ENCODE data around the gene OR6B3. TPM values are rescaled to one million over a fixed set of nuclear protein-coding genes. Genes with fewer than 3 reads are reported as not detected.

The OR6B3 gene
- total RNA-seq, 1 experiment from 2014 or later: not detected

GRCh38 chr2:240055177-240055917 lies 2.0 kb upstream of the OR6B3 start:
- DNase-seq: no peak
- TF ChIP-seq, protein P1, sequence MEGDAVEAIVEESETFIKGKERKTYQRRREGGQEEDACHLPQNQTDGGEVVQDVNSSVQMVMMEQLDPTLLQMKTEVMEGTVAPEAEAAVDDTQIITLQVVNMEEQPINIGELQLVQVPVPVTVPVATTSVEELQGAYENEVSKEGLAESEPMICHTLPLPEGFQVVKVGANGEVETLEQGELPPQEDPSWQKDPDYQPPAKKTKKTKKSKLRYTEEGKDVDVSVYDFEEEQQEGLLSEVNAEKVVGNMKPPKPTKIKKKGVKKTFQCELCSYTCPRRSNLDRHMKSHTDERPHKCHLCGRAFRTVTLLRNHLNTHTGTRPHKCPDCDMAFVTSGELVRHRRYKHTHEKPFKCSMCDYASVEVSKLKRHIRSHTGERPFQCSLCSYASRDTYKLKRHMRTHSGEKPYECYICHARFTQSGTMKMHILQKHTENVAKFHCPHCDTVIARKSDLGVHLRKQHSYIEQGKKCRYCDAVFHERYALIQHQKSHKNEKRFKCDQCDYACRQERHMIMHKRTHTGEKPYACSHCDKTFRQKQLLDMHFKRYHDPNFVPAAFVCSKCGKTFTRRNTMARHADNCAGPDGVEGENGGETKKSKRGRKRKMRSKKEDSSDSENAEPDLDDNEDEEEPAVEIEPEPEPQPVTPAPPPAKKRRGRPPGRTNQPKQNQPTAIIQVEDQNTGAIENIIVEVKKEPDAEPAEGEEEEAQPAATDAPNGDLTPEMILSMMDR (IDR thresholded peaks at IDR 0.05; ENCODE audit: insufficient read depth in 1 of 2, low read depth in 1 of 2, low read length in 1 of 2, severe bottlenecking in 1 of 2, unreplicated experiment in 1 of 2): no peak
- H3K27ac Mint-ChIP-seq (ENCODE audit: unreplicated experiment): no peak overlapping the region
- no peaks in the 10 kb centered on the region for H3K36me3 Mint-ChIP-seq (ENCODE audit: insufficient read depth, unreplicated experiment)
- POLR2A ChIA-PET: interaction anchor here (0.5 kb wide), 1 partner anchor 12 kb away, joined by 16 read pairs; no protein-coding TSS in a partner anchor
- H3K4me1 Mint-ChIP-seq (ENCODE audit: low read depth, unreplicated experiment): no peaks in the 10 kb centered on the region
- no TSS peak for BruUV-seq (replicated peaks)
- H3K36me3 ChIP-seq (ENCODE audit: control insufficient read depth, insufficient read depth, low read length): no peaks in the 10 kb centered on the region
- H3K27me3 Mint-ChIP-seq (ENCODE audit: insufficient read depth, unreplicated experiment): peaks cover 27% of the 10 kb centered on the region
- intact Hi-C loops (cut with micrococcal nuclease; ENCODE audit: unreplicated experiment): no loop called here
- H3K9me3 Mint-ChIP-seq (ENCODE audit: unreplicated experiment): no peaks in the 10 kb centered on the region
- no peaks in the 10 kb centered on the region for H3K9me3 ChIP-seq
- H3K27me3 ChIP-seq (replicated peaks; ENCODE audit: control insufficient read depth, insufficient read depth, low read length): no peaks in the 10 kb centered on the region
- no peak overlapping the region for H3K4me3 Mint-ChIP-seq (ENCODE audit: unreplicated experiment)
- CTCF ChIA-PET: no interaction called here
- H3K4me1 ChIP-seq: no peaks in the 10 kb centered on the region
- no peak overlapping the region for H3K4me3 ChIP-seq (ENCODE audit: low read depth, low read length)

GRCh38 chr2:240052524-240052923 lies 797 bp downstream of the OR6B3 start:
- Mint-ChIP-seq H3K4me1 (ENCODE audit: low read depth, unreplicated experiment) (no peaks in the 10 kb centered on the region), H3K27ac (ENCODE audit: unreplicated experiment) (no peak overlapping the region), H3K27me3 (ENCODE audit: insufficient read depth, unreplicated experiment) (peaks cover 30% of the 10 kb centered on the region), H3K9me3 (ENCODE audit: unreplicated experiment) (no peaks in the 10 kb centered on the region), H3K36me3 (ENCODE audit: insufficient read depth, unreplicated experiment) (no peaks in the 10 kb centered on the region), H3K4me3 (ENCODE audit: unreplicated experiment) (no peak overlapping the region)
- intact Hi-C loops (cut with micrococcal nuclease; ENCODE audit: unreplicated experiment): no loop called here
- ChIA-PET CTCF (no interaction called here), POLR2A (no interaction called here)
- BruUV-seq (replicated peaks): no TSS peak
- H3K9me3 ChIP-seq: no peaks in the 10 kb centered on the region
- no peaks in the 10 kb centered on the region for H3K4me1 ChIP-seq
- TF ChIP-seq, protein P1 (IDR thresholded peaks at IDR 0.05; ENCODE audit: insufficient read depth in 1 of 2, low read depth in 1 of 2, low read length in 1 of 2, severe bottlenecking in 1 of 2, unreplicated experiment in 1 of 2): no peak
- peaks cover 2% of the 10 kb centered on the region; the same call in 1 of the 2 replicates for H3K27me3 ChIP-seq (replicated peaks; ENCODE audit: control insufficient read depth, insufficient read depth, low read length)
- no peak for DNase-seq
- H3K4me3 ChIP-seq (ENCODE audit: low read depth, low read length): no peak overlapping the region
- no peaks in the 10 kb centered on the region for H3K36me3 ChIP-seq (ENCODE audit: control insufficient read depth, insufficient read depth, low read length)

DNA sequence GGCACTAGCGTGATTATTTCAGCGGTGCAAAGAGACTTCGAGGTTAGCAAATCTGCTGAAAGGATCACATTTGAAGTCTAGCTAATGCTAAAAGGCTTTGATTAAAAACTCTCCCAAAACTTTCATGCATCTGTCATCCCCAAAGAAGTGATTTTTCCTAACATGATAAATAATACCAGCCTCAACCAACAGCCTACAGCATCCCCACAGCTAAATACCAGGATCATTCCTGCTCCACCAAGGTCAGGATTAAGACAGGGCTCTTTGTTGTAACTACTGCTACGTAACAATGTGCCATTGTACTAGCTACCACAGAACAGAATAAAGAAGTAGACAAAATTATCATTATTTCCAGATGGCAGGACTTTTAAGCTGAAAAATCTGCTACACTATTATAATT lies 1.6 kb downstream of the OR6B3 start:
- Mint-ChIP-seq H3K27ac (ENCODE audit: unreplicated experiment) (no peak overlapping the region), H3K4me1 (ENCODE audit: low read depth, unreplicated experiment) (no peaks in the 10 kb centered on the region)
- CTCF ChIA-PET: no interaction called here

More for the DNA sequence above, 1.6 kb downstream of the OR6B3 start:
- DNase-seq: no peak
- intact Hi-C loops (cut with micrococcal nuclease; ENCODE audit: unreplicated experiment): no loop called here
- TF ChIP-seq, protein P1 (IDR thresholded peaks at IDR 0.05; ENCODE audit: insufficient read depth in 1 of 2, low read depth in 1 of 2, low read length in 1 of 2, severe bottlenecking in 1 of 2, unreplicated experiment in 1 of 2): no peak
- no peaks in the 10 kb centered on the region for H3K4me1 ChIP-seq
- no peaks in the 10 kb centered on the region for H3K9me3 ChIP-seq
- H3K4me3 ChIP-seq (ENCODE audit: low read depth, low read length): no peak overlapping the region
- H3K27me3 ChIP-seq (replicated peaks; ENCODE audit: control insufficient read depth, insufficient read depth, low read length): peaks cover 2% of the 10 kb centered on the region; the same call in 1 of the 2 replicates
- Mint-ChIP-seq H3K36me3 (ENCODE audit: insufficient read depth, unreplicated experiment) (no peaks in the 10 kb centered on the region), H3K27me3 (ENCODE audit: insufficient read depth, unreplicated experiment) (peaks cover 35% of the 10 kb centered on the region), H3K4me3 (ENCODE audit: unreplicated experiment) (no peak overlapping the region), H3K9me3 (ENCODE audit: unreplicated experiment) (no peaks in the 10 kb centered on the region)
- POLR2A ChIA-PET: no interaction called here
- H3K36me3 ChIP-seq (ENCODE audit: control insufficient read depth, insufficient read depth, low read length): no peaks in the 10 kb centered on the region
- BruUV-seq (replicated peaks): no TSS peak

Measured in Caco-2 (cell line).